ENCODE results near the gene COG3.

The COG3 gene

DNA sequence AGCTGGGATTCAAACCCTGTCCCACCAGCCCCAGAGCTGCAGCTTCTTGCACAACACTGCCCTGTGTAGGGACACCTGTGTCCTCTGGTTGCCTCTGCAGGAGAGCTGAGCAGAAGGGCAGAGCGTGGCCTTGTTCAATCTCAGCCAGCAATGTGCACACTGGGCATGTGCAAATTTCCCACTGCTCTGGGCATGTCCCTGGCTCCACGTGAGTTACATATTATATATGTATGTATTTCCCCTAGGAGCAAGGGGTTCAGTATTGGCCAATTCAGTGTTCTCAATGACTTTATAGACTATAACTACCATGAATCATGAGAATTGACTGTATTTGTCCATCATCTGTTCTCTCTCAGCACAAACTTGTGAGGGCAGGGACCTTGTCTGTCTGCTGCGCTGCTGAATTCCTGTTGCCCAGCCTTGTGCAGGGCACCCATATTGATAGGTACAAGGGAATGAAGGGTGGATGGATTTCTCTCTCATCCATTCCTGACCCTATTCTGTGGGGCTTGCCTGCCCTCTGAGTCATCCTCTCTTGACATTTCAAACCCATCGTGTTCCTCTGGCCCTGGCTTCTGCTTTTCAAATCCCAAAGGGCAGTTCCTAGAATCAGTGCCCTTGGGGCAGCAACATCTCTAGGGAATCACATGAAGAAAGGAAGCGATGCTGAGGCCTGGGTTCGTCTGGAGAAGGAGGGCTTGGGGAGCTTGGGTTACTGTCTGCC is 81.1 kb downstream of the COG3 start:
- DNase-seq (no peak), ATAC-seq (no peak)

DNA sequence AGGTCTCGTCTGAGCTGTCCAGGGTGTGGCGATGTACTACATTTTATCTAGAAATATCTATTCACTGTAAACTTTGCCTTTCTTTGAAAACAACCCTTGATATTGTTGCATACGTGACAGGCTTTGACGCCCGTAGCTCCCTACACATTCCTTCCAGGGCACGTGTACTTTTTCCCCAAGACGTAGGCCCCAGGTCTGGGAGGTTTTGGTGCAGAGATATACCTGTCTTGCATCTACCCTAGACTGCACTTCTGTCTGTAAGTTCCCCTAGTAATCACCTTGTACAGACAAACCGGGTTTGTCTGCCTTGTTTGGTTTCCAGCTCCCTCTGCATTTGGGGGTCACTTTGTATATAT is 81.6 kb downstream of the COG3 start:
- DNase-seq (no peak), ATAC-seq (peak; percentile 16)

DNA sequence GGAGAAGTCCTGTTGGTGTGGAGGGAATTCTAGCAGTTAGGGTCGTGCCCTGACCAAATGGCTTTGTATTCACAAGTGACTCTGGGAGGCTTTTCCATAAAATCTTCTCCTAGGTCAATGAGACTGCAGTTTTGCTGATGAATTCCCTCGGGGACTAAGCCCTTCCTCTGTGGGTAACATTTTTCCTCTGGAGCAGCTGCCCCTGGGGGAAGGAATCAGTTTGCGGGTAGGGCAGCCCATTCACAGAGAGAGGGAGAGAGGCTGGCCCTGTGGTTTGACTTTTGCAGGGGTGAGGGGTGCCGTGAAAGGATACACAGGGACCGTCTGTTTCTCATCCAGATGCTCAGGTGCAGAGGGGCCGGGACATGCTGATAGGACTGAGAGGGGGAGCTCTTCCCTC is 83.5 kb downstream of the COG3 start:
- DNase-seq, result no peak
- no peak for ATAC-seq

DNA sequence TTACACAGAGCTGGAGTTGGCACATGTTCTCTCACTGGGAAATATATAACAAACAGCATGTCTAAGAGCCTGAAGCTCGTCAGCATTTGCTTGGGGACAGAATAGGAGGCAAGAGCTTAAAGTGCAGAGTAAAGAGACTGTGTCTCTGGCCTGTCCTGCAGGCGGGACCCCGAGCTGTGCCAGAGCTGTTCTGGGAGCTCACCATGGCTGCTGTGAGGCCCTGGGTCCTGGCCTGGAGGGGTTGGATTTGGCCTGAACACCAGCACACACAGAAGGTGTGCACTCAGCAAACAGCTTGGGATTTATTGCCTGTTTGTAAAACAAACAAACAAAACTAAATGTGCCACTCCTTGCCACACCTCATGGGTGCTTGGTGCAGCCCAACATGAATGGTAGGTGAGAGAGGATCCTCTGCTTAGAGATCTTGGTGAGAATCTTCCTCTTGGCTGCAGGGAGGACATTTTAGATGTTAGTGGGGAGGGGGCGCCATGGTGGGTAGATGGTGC is 89.9 kb downstream of the COG3 start:
- ATAC-seq (no peak), DNase-seq (no peak)

DNA sequence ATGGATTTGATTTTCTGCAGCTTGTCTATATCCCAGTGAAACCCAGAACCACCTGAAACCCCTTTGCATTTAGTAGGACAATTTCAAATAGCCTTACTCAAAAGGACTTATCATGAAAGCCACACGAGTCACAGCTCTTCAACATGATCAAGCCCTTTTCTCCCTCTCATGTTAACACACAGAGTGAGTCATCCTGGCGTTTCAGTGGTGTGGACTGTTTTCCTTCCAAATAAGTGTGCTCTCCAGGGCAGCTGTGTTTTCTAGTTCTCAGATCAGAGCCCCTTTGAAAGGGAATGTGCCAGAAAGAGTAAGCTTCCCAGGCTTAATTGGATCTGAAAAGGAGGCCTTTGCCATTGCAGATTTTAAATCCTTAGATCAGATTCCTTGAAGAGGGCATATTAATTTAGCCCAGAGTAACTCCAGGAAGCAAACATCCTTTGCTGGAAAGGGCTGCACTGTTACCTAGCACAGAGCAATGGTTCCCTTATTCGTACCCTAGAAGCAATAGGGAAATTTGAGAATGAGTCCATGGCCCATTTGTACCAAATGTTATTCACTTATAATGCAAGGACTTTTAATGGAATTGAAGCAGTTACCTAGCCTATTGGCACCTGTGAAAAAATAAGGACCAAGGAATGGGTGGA is 99.5 kb downstream of the COG3 start:
- ATAC-seq, result peak; percentile 68
- no peak for DNase-seq

DNA sequence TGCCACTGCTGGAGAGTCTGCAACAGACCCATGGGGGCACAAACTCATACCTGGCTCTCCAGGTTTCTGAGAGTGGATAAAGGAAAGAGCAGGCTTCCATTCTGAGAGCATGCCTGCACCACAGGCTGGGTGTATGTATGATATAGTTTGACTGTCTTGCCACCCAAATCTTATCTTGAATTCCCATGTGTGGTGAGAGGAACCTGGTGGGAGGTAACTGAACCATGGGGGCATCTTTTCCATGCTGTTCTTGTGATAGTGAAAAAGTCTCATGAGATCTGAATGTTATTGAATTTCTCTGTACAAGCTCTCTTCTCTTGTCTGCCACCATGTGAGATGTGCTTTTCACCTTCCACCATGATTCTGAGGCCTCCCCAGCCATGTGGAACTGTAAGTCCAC is 100.6 kb downstream of the COG3 start:
- DNase-seq, result no peak
- ATAC-seq, result no peak

DNA sequence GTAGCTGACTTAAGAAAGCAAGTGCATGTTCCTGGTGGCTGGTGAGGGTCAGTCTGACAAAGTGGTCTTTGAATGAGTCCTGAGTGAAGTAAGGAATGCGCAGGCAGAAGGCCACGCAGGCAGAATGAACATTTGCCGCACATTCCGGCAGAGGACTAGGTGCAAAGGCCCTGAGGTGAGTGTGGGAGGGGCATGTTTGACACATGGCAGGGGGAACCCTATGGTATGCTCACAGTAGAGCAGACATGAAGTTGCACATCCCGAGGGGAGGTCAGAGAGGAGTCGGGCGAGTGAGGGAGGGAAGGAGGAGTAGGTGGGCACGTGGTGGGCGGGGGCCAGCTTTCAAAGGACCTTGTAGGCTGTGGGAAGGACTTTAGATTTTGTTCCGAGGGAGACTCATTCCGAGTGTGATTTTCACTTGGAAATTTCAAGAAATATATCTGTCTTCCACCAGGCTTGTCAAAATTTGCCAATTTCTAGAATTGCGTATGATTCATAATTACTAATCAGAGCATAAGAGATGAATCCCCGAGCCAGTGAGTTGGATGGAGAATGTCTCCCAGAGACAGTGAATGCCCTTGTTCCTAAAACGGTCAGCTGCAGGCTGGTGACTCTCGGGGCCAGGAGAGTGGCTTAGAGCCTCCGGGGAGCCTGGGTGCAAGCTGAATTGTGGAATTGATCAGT is 110.5 kb downstream of the COG3 start:
- ATAC-seq (no peak), DNase-seq (no peak)

DNA sequence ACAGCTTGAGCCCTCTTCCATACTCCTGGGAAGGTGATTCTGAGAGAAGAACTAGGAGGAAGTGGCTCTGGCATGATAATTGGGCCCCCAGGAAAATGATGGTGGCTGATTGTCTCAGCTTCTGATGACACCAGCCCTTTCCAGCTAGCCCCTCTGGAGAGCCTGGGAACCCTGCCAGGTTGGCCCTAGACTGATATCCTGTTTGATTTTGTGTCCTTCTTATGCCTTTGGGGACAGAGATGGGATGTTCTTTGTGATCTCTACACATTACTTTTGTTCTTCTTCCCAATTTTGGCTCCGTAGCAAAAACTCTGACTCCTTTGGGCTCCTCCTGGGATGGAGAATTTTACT is 111.1 kb downstream of the COG3 start:
- DNase-seq (no peak), ATAC-seq (no peak)

DNA sequence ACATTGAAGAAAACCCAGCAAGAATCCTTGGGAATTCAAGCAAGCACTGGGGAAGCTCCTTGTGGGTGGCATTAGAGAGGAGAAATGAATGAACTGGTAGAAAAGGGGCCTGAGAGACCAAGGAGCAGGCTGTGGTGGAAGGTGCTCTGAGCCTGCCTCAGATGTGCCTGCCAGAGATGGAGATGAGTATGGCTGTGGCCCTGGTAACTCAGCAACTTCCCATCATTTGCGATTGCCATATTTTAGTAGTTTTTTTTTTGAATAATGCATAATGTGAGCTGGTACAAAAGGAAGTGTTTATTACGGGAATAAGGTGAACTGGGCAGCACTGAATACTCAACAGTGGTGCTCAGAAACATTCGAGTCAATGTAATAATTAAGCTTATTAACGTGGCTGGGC is 111.7 kb downstream of the COG3 start:
- ATAC-seq (no peak), DNase-seq (no peak)

DNA sequence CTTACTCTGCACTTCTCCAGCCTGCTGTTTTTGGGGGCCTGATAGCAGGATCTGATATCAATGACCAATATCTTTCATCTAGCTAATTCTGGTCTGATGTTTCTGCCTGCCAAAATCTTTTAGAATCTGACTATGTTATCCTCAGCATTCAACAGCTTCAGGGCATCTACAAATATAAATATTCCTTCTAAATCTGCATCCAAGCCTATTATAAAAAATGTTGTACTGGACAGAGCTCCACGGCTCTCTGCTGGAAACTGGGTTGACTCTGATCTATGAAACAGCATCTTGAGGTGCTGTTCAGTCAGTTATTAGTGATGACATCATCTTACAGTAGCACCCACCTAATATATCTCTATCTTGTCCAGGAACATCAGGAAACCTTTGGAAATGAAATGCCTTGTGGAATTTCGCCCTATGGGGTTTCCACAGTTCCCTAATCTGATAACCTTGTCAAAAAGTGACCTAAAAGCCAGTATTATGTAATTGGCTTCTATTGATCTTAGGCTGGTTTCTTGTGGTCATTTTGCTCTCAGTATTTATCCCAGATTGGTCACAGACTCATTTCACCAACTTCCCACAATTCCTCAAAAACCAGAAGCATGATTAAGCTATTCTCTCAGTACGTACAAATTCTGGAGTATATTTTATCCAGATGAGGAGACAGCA is 117.8 kb downstream of the COG3 start:
- ATAC-seq (no peak), DNase-seq (no peak)

DNA sequence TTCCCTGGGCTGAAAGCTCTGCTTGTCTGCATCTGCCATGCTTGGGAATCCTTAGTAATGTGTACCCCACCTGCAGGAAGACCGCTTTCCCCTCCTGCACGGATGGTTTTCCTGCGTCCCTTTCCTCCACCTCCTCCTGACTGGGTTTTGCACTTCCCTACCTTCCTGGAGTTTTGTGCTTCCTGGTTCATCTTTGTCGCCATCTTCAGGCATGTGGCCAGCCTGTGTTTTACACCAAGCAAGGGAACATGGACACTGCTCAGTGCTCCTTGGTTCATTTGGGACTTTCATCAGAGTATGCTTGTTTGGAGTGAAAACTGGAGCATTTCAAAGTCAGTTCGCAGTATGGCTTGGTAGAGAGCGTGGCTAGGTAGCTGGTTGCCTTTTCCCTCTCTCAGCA is 120.1 kb downstream of the COG3 start:
- ATAC-seq (no peak), DNase-seq (no peak)

Measured in stimulated activated naive CD8-positive, alpha-beta T cell treated with anti-CD3 and anti-CD28 coated beads, Interleukin-15, Interleukin-2, amounts not matched to agents 100 U/mL and 50 U/mL, for 24 hours (primary cell).